HG02852 (cell line): ENCODE measurements around the gene SEC31A.

Experiments
- ATAC-seq: cut with Tn5 transposase; IDR thresholded peaks from one replicate; pipeline ENCODE4 v1.9.1; 2021; ENCODE audit warnings: mild to moderate bottlenecking, moderate library complexity; ENCODE audit not compliant: unreplicated experiment

The SEC31A gene

DNA sequence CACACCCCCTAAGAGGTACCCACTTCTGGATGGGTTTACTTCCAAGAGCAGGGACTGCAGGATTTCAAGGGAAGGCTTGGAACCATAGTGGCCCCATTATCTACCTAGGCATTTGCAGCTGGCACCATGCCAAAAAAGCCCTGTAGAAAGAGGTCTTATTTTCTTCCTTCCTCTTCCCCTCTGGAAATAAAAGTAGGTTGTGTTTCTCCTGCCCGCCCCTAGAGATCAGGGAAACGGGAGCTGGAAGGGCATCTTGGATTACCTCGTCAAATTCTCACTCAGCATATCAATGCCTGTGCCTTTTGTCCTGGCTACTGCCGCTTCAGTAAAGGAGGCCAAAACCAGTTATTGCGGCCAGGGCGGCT is 93.9 kb downstream of the SEC31A start:
- no peak for ATAC-seq

DNA sequence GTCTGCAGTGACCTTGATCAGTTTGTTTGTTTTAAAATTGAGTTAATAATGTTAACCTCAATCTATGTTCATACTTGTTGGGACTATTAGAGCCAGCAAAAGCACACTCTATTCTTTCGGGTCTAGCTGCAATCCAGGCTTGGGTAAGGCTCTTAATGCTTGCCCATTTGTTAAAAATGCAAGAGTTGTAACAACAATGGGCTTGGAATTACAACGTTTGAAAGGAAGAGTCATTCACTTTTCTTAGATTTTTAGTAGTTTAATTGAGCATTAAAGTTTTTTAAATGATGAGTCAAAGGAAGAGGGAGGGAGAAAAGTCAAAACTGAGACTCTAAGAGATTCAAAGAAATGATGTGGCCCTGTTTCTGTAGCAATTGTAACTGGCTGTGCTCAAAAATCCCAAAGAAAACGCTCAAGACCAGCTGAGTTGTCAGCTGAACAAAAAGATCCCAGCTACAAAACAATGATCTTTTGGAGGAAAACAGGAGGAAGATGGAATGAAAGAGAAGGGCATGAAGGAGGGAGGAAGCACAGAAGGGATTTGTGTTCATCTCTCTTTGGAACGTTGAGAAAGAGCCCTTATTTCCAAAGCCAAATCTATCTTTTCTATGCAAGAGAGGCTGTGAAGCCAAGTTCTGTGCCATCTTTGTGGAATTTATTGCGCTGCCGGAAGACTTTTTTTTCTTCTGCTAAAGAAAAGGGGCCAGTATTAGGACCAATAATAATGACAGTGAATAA is 97.9 kb downstream of the SEC31A start:
- no peak for ATAC-seq

DNA sequence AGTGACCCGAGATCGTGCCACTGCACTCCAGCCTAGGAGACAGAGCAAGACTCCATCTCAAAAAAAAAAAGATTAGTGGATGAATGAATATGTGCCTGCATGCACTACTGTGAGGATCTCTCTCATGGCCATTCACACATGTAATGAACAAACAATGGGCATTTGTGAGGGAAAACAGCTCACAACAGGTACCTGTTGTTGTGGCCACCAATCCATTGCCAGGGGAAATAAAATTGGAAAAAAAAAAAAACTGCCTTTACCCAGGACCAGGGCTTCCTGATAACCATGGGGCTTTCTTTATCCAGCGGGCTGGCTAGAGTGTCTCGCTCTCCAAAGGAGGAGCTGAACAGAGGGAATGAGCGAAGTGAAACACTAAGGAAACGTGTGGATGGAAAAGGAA is 99.8 kb downstream of the SEC31A start:
- no peak for ATAC-seq

DNA sequence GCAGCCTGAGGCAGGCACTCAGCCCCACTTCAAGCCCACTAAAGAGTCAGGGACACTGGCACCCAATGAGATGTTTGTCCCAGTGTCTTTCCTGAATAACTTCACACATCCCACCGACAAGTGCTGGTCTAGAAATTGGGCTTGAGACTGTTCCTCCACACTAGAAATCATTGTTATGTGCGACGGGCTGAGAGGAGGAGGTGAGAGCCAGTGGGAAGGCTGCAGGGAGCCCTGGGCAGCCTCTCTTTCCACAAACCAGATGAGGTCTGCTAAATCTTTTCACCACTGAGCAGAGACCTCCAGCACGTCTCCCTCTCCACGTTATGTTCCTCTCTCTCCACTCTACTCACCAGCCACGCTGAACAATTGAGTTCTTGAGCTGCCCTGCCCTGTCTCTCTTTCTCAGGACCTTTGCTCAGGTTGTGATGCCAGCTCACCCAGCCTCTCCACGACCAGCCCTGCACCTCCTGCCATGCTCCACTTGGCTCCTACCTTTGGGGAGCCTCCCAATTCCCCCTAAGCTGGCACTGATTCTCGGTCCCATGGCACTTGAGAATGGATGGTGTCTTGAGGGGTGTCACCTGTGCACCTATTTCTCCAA is 100.8 kb downstream of the SEC31A start:
- ATAC-seq, result no peak

DNA sequence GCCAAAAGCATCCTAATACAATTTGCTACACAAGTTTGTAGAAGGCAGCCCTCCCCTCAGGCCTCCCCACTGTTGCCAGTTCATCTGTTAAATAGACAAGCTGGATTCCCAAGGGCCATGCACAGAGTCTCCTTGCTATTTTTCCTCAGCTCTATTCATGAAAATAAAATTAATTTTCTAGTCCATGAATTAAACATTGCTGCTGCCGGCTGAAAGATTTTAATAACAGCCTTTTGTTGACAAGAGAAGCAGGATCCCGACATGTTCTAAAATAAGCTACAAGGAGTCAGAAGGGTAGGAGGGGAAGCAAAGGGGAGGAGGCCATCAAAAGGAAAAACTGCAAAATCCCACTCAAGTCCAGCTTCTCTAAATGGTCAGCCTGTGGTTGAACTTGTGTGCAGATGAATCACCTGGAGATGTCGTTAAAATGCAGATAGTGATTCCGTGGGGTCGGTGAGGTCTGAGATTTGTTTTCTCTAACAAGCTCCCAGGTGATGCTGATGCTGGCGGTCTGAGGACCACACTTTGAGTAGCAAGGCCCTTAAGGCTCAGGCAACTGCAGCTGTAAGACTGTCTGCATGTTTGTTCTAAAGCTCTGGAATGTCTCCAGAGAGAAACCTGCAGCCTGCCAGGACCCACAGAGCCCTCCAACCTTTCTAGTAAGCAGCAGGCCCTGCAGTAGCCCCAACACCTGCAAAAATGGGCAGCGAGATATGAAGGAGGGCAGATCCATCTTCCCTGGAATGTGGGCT is 101.8 kb downstream of the SEC31A start:
- no peak for ATAC-seq

DNA sequence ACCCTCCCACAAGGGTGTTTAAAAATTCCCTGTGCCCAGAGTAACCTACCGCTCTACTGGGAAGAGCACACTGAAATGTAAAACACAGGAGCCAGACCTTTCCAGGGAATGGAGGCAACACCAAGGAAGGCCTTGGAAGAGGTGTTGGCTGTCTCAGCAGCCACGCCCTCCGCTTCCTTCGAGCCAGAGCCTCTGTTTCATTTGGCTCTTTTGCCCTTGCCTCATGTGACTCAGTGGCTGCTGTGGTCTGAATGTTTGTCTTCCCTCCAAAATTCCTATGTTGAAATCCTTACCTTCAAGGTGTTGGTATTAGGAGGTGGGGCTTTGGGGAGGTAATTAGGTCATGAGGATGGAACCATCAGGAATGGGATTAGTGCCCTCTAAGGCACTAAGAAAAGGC is 103.6 kb downstream of the SEC31A start:
- ATAC-seq, result no peak

DNA sequence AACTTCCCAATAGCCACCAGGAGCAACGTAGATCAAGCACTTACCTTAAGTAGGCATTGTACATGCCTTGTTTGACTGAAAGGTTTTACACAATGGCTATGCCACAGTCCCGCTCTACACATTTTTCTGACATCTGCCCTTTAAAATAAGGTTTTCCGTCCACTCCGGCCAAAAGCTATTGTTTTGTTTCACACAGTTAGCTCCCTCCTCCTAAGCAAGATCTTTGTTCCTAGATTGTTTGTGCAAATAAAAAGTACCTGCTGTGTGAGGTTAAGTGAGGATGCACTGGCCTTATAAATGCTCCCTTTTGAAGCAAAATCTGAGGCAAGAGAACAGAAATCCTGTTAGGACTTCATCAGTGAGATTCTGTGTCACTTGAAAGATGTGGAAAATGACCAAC is 104.1 kb downstream of the SEC31A start:
- no peak for ATAC-seq

DNA sequence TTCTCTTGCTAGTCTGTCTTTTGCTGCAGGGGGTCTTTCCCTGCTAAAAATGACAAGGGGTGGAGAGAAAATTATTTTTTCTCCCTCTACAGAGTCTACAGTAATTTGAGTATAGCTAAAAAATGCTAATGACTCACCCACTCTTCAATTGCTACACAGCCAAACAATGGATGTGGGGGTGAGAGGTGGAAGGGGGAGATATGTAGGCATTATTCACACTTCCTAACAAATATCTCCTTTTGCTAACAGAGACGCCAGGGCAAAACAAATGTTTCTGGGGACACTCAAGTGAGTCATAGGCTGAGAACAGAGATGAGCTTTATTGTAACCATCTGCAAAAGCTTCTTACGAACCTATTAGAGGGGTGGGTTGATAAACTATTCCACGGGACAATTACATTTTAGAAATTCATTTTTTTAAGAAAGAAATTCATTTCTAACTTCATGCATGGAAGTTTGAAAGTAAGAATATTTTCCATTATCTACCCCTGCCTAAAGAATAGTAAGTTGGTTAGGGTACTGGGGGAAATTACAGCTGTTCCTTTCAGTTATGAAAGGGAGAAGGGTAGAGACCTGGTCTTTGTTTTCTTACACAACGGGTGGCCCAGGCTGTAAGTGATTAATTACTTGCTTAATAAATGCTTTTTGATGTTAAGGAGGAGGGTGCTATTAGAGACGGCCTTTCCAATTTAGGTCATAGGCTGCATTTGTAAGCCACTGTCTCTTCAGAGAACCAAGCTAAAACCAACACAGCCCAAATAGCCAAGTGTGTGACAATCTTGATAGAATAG is 105.1 kb downstream of the SEC31A start:
- ATAC-seq, result no peak

DNA sequence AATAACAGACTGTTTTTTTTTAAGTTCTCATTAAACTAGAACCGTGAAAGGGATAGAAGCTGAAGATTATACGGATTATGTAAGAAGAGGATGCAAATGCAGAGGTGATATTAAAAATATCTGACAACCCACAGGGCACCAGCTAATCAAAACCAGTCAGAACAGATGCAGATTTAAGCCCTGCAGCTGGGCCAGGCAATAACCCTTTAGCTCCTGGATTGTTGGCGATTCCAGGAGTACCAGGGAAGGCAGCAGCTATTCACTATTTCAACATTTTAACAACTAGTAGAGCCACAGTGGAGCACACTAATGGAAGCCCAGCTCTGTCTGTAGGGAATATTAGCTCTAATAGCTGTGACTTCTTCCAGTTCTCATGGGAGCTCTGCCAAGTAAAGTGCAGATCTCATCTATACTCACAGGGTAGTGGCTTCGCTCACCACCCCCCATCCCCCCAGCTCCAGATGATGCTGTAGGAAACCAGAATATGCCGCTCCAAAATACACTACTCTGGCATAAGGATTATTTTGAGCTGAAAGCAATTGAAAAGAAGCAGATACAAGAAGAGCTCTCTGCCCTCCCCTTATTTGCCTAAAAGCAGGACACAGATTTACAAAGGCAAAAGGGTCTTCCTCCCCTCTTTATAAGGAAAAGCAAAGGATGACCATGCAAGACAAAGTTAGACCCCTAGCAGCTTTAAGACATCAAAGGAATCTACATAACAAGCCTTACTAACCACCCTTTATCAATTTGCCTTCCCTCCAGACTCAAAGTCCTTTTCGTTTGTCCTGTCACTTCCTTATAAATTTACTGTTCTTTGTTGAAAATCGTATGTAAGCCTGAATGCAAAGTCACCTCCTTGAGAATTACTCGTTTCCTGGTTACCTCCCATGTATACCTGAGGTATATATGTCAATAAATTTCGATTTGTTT is 106.0 kb downstream of the SEC31A start:
- ATAC-seq, result no peak

DNA sequence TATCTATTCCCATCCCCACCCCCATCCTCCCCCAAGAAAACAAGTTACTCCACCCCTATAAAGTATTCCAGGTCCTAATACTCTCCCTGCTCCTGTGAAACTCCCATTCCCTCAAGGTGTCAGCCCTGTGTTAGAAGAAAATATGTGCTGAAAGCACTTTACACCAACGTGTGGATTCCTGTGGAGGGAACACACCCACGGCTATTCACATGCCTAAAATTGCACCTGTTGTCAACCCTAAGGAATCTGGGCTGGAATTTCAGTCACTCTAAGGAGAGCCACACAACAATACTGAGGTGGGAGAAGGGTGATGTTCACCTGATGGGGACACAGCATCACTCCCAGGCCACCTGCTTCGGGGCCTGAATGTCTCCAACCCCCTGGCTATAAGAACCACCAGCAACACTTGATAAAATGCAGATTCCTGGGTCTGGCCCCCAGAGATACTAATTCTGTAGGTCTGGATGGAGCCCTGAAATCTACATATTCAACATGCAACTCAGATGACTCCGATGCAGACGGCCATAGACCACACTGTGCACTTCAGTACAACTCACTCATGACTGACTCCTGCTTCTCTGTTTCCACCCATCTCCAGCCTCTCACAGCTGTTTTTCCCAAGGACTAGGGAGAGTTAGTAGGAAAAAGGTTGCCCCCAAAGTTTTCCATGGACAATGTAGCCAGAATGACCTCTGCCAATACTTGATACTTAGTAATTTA is 108.2 kb downstream of the SEC31A start:
- no peak for ATAC-seq

DNA sequence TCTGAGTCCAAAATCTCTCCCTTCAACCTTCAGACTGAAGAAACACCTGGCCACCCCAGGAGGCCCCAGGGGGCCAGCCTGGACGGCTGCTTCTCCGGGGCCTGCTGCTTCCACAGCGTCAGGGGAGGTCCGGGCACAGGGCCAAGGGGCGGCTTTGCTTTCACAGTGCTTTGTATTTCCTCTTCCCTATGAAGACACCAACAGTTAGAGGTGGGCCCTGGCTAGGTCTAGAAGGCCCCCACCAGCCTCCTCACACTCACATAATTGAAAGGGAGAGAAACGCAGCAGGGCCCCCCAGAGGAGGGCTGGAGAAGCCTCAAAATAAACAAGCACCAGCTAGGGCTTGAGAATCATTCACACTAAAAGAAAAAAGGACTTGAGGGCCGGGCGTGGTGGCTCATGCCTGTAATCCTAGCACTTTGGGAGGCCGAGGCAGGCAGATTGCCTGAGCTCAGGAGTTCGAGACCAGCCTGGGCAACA is 110.2 kb downstream of the SEC31A start:
- no peak for ATAC-seq

DNA sequence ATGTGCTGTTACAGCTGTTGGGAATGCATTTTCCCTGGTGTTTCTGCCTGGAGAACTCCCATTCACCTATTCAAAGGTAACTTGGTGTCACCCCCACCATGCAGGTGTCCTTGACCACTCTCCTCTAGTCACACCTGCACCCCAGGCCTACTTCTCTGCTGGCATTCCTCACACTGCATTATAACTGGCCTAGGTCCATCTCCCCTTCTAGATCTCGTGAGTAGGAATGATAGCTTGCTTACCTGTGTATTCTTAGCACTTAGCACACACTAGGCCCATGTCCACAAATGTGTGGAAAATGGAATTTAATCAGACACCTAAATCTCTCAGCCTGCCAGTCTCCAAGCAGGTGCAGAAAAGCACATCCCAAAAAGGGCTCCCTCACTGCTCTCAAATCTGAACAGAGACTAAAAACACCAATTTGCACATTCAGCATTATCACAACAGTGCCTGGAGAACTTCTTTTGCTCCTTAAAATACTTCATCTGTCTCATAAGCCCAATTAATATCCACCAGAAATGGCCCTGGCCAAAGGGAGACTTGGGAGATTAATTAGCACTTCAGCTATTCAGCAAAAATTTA is 110.7 kb downstream of the SEC31A start:
- no peak for ATAC-seq

DNA sequence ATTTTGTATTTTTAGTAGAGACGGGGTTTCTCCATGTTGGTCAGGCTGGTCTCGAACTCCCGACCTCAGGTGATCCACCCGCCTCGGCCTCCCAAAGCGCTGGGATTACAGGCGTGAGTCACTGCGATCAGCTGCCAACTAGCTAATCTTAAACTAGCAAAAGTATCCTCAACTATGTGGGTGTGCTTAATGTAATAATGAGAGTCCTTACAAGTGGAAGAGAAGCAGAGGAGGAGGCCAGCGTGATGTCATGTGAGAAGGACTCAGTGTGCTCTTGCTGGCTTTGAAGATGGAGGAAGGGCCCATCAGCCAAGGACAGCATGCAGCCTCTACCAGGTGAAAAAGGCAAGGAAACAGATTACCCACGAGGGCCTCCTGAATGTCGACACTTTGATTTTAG is 111.9 kb downstream of the SEC31A start:
- ATAC-seq, result no peak

DNA sequence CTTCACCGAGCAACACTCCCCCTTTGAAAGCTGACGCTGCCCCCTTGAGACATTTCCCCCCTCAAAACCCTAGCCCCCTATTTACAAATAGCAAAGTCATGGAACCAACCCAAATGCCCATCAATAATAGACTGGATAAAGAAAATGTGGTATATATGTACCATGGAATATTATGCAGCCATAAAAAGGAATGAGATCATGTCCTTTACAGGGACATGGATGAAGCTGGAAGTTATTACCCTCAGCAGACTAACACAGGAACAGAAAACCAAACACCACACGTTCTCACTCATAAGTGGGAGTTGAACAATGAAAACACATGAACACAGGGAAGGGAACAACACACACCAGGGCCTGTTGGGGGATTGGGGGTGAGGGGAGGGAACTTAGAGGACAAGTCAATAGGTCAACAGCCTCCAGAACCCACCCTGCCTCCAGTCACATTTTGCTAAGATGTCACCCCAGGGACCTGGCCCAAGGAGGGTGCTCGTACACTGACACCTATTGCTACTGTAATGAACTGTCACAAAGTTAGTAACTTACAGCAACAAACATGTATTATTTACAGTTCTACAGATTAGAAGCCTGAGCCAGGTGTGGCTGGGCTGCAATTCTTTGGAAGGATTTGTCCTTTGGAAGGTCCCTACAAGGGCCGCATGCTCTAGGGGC is 113.0 kb downstream of the SEC31A start:
- ATAC-seq, result no peak

DNA sequence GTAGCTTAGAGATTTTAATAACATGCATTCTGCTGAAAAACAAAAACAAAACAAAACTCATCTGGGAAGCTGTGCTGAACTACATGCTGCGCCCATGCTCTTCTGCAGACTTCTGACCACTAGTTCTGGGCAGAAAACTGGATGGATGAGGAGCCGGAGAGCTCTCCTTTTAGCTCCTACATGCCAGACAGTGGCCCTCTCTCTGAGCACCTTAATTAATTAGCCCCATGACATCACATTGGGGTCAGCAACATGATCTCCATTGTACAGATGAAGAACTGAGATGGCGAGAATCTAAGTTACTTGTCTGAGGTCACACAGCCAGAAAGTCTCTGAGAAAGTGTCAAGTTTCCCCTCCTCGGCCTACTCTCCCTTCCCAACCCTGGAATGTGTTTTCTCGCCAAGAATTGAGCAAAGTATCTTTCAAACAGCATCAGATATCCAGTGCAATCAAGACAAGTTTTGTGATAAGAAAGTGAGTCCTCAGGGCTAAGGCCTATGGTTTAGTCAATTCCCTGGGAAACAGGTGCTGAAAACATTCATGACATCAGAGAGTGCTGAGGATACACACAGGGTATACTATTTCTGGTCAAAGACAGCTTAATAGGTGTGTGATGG is 113.9 kb downstream of the SEC31A start:
- no peak for ATAC-seq

DNA sequence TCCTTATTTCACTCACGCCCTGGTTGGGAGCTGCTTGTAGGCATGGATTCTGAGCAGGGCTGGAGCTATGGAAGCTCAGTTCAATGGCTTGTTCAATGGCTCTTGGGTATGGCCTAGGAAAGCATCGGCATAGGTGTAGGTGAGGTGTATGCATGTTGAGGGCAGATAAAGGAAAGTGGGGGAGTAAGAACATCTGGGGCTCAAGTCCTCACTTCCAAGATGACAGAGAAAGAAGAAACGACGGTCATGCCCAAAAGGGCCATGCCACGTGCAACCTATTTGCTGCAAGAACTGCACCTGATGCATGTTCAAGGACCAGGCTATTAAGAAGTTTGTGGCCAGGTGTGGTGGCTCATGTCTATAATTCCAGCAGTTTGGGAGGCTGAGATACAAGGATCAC is 115.7 kb downstream of the SEC31A start:
- ATAC-seq, result no peak

DNA sequence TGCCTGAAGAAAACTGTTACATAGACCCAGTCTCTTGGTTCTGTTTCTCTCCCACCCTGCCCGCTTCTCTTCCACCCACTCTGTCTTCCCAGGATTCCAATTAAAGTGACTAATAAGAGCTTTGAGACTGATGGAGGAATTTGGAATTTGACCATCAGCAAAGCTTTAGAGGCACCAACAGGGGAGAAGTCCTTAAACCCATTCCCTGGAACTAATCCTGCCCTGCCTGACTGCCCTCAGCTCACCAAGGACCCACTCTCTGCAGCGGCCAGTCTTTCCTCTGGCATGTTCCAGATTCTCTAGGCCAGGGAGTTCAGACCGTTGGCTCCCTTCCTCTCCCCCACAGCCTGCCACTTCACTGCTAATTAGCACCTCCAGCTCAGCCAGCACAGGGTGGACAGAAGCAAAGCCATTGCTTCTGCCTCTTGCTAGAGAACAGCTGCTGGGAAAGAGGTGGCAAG is 116.2 kb downstream of the SEC31A start:
- ATAC-seq, result no peak

DNA sequence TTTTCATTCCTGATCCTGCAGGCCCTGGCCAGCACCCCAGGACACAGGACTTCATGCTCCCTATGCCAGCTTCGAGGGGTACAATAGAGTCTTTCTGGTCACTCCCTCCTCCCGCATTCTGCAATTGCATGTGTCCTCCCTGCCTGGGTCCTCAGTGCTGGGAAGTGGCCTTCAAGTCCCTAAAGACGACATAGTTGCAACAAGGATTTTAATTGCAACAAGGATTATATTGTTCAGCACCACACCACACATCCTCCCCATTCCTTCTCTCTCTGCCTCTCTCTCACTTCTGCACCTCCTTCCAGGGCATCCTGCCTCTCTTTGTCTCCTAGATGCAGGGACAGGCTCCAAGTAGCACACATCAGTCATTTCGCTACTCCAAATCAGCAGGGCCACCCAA is 117.9 kb downstream of the SEC31A start:
- no peak for ATAC-seq
